Measurements from ENCODE around the gene TP53I11.
A peak's percentile ranks its signal among the peaks of the same experiment; 100 is the strongest.

TP53I11 gene

DNA sequence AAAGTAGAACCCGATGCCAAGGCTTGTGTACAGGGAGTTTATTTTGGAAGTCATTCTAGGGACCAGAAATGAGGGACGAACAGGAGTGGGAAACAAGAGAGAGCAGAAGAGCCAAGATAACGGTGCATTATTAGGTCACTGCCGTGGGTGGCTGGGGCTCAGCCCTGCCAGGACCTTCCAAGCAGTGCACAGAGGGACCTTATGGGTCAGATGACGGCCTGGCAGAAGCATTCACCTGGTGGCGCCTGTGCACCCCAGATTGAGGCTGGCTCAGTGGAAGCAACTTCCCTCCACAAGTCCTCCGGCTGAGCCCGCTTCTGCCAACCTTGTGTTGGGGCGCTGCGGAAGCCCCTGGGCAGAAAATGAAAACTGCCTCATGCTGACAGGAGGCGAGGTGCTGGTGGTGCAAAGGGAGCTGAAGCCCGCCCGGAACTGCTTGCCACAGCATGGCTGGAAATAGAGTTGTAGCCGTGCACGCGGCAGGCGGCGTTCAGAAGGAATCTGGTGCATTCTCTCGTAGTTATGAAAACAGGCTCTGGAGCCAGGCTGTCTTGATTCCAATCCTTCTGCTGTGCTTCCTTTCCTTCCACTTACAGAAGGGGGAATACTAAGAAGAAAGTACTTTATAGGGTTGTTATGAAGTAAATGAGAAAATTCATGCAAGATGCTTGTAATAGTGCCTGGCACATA, 22.2 kb upstream of the TP53I11 start:
- DNase-seq (ENCODE audit: low spot score), result no peak
- peak overlapping the region; percentile 5 for H3K4me3 ChIP-seq

DNA sequence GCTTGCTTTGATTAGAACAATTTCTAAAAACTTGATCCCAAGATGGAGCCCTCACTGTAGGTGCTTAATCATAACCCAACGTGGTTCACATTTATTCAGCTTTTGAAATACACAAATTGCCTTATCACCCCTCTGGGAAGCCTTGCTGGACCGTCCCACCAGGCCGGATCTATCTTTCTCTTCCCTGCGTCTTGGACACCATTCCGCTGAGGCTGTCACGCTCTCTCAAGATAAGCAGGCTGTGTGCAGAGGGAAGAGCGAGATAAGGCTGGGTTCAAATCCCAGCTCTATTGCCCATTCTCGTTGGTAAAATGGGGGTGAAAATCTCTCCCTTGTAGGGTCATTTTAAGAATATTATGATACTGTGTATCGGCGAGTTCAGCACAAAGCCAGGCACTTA, 20.5 kb upstream of the TP53I11 start:
- Histone ChIP-seq H3K27ac (no peak overlapping the region), H3K4me3 (no peak overlapping the region)
- TF ChIP-seq, protein P1, sequence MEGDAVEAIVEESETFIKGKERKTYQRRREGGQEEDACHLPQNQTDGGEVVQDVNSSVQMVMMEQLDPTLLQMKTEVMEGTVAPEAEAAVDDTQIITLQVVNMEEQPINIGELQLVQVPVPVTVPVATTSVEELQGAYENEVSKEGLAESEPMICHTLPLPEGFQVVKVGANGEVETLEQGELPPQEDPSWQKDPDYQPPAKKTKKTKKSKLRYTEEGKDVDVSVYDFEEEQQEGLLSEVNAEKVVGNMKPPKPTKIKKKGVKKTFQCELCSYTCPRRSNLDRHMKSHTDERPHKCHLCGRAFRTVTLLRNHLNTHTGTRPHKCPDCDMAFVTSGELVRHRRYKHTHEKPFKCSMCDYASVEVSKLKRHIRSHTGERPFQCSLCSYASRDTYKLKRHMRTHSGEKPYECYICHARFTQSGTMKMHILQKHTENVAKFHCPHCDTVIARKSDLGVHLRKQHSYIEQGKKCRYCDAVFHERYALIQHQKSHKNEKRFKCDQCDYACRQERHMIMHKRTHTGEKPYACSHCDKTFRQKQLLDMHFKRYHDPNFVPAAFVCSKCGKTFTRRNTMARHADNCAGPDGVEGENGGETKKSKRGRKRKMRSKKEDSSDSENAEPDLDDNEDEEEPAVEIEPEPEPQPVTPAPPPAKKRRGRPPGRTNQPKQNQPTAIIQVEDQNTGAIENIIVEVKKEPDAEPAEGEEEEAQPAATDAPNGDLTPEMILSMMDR (IDR thresholded peaks at IDR 0.05), result no peak
- DNase-seq (ENCODE audit: low spot score), result no peak

More for the DNA sequence above, 22.2 kb upstream of the TP53I11 start:
- no peak overlapping the region for H3K27ac ChIP-seq
- TF ChIP-seq, protein P1 (IDR thresholded peaks at IDR 0.05), result no peak

DNA sequence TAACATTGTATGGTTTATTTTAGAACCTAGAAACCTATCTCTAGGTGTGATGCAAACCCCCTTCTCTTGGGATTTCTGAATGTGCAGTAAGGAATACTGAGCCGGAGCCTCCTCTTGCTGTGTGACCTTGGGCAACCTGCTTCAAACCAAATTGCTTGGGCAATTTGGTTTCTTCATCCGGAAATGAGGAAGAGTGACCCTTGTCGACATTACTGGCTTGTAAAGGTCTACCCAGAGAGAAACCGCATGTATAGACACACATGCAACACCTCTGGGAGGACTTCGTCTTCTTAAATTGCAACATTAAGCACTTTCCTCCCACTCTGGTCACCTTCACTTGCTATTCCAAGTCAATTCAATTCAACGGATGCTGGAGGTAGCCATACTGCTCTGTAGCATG, 19.6 kb upstream of the TP53I11 start:
- no peak overlapping the region for H3K27ac ChIP-seq
- H3K4me3 ChIP-seq, result no peak overlapping the region
- TF ChIP-seq, protein P1 (IDR thresholded peaks at IDR 0.05), result no peak
- no peak for DNase-seq (ENCODE audit: low spot score)

DNA sequence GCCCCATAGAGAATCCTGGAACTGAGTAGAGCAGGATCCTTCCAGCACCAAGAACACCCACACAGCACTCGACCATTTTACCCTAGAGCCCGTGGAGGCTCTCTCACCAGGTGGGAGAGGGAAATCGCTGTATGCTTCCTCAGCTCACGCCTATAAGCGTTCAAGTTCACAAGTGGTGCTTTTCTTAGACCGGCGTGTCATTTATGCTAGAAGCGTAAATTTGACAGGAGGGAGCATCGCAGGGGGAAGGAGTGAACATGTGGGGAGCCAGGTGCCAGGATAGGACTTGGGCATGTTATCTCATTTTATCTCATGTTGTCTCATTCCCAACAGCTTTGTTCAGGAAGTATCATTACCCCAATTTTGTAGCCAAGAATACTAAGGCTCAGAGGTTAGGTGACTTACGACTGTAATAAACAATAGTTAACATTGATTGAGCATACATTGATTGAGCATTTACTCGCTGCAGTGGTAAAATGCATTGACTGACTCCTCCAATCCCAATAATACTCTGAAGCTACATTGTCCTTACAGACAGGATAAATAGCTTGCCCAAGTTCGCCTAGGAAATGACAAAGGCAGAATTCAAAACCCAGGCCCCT, 19.1 kb upstream of the TP53I11 start:
- Histone ChIP-seq H3K4me3 (no peak overlapping the region), H3K27ac (no peak overlapping the region)
- TF ChIP-seq, protein P1 (IDR thresholded peaks at IDR 0.05), result no peak
- no peak for DNase-seq (ENCODE audit: low spot score)

DNA sequence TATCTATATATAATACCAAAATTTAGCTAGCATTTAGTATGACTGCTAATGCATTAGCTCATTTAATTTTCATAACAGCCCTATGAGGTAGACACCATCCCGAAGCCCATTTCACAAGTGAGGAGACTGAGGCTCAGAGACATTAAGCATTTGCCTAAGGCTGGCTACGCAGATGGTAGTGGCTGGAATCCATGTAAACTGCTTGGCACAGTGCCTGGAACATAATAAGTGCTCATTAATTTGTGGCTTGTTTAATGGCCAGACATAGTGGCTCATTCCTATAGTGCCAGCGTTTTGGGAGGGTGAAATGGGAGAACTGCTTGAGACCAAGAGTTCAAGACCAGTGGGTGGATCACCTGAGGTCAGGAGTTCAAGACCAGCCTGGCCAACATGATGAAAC, 17.8 kb upstream of the TP53I11 start:
- TF ChIP-seq, protein P1 (IDR thresholded peaks at IDR 0.05), result no peak
- Histone ChIP-seq H3K27ac (no peak overlapping the region), H3K4me3 (no peak overlapping the region)
- no peak for DNase-seq (ENCODE audit: low spot score)

DNA sequence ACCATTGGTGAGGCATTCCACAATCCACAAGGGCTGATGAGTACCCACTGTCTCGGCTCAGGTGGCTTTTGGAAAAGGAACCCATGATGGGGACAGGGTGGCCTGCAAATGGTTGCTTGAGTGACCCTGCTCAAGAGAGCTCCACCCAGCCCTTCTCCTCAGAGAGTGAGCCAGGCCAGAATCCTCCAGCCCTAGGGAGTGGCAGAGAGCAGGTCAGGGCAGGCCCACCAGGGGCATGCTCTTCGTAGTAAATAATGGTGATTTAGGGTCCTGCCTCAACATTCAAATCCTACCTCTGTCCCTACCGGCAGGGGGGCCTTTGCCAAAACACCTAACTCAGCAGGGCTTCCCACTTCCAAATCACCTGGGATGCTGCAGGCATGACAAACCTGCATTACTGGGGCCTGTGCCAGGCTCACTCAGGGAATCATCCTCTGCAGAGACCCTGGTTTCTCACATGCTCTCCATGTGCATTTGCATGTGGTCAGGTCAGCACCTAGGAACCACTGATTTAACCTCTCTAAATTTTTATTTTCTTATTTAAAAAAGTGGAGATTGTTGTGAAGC, 17.3 kb upstream of the TP53I11 start:
- no peak overlapping the region for H3K27ac ChIP-seq
- DNase-seq (ENCODE audit: low spot score), result no peak
- TF ChIP-seq, protein P1 (IDR thresholded peaks at IDR 0.05), result no peak
- H3K4me3 ChIP-seq, result no peak overlapping the region

DNA sequence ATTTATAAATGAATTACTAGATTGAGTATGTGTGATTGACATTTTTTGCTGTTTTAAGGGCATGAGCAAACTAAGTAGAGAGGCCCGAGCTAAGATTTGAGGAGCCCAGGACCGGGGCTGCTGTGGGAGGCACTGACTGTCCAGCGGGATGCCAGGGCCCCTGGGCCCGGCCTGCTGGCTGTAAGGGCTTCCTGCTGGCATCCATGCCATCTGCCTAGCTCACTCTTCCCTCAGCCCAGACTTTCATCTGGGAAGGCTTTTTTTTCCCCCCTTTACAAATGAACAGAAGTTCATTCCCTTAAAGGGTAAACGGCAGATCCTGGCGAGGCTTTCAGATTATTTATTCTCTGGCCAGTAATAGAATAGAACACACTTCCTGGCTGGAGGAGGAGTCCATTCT, 16.0 kb upstream of the TP53I11 start:
- TF ChIP-seq, protein P1 (IDR thresholded peaks at IDR 0.05), result no peak
- DNase-seq (ENCODE audit: low spot score), result no peak
- H3K27ac ChIP-seq, result no peak overlapping the region
- no peak overlapping the region for H3K4me3 ChIP-seq
